ENCODE results near the gene PACS2.
"Not testable (repeated sequence)": the region's sequence is repeated elsewhere in the genome, so short reads cannot be mapped to it uniquely, and the experiment has no call there.

PACS2 gene

DNA sequence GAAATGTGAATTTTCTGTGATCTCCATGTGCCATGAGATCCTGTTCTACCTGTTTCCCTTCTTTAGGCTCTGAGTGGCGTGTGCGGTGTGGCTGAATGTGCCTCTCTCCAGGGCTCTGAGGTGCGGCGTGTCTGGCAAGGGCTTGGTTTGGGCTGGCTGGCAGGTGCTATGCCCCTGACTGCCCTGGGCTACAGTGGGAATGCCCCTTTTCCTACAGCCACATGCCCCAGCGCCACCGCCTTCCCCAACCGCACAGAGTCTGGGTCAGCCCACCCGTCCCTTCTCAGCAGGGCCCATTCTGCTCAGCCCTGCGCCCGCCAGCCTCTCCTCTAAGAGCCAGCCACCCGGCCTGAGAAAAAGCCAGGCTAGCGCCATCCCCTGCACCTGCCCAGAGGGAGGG, 41.5 kb upstream of the PACS2 start:
- no peak overlapping the region for H3K4me3 ChIP-seq (replicated peaks in 1 of 2; ENCODE audit: low read depth in 2 of 2, low read length in 2 of 2)
- DNase-seq (ENCODE audit: low read depth in 2 of 2), result no peak
- no peak for TF ChIP-seq CTCF (IDR thresholded peaks at IDR 0.05; ENCODE audit: low read depth, low read length)

- TF ChIP-seq CTCF (IDR thresholded peaks at IDR 0.05; ENCODE audit: low read depth, low read length), result no peak
- H3K4me3 ChIP-seq (replicated peaks in 1 of 2; ENCODE audit: low read depth in 2 of 2, low read length in 2 of 2), result no peak overlapping the region
- no peak for DNase-seq (ENCODE audit: low read depth in 2 of 2)
These were observed 39.9 kb upstream of the PACS2 start for GRCh38 chr14:105274637-105275036.

GRCh38 chr14:105275267-105275946, 39.1 kb upstream of the PACS2 start:
- no peak overlapping the region for H3K4me3 ChIP-seq (replicated peaks in 1 of 2; ENCODE audit: low read depth in 2 of 2, low read length in 2 of 2)

GRCh38 chr14:105277448-105277847, 37.1 kb upstream of the PACS2 start:
- DNase-seq (ENCODE audit: low read depth in 2 of 2); H3K4me3 ChIP-seq (replicated peaks in 1 of 2; ENCODE audit: low read depth in 2 of 2, low read length in 2 of 2): not testable (repeated sequence)

More at GRCh38 chr14:105275267-105275946, 39.1 kb upstream of the PACS2 start:
- DNase-seq (ENCODE audit: low read depth in 2 of 2), result peak; percentile 77 to 85
- TF ChIP-seq CTCF (IDR thresholded peaks at IDR 0.05; ENCODE audit: low read depth, low read length), result no peak

DNA sequence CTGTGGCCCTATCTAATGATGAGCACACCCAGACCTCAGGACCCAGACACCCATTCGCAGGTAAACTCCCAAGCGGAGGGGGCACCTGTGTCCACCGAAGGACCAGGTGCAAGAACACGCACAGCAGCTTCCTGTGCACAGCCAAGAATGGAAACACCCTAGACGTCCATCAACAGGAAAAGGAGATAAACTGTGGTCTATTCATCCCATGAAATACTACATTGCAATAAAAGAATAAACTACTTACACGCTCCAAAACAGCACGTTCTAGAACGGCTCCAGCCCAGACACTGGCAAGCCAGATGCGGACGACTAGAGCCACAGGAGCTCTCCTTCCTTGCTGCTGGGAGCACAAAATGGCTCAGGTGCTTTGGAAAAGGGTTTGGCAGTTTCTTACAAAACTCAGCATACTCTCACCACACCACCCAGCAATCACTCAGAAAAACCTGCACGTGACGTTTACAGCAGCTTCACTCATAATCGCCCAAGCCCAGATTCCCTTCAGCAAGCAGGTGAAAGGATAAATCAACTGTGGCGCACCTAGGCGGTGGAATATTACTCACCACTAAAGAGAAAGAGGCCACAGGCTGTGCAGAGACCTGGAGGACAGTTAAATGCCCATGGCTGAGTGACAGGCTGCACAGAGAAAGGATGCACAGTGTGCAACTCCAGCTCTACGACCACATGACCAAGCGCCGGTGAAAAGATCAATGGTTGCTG, 34.7 kb upstream of the PACS2 start:
- no peak for TF ChIP-seq CTCF (IDR thresholded peaks at IDR 0.05; ENCODE audit: low read depth, low read length)
- H3K4me3 ChIP-seq (replicated peaks in 1 of 2; ENCODE audit: low read depth in 2 of 2, low read length in 2 of 2), result no peak overlapping the region
- DNase-seq (ENCODE audit: low read depth in 2 of 2), result no peak

DNA sequence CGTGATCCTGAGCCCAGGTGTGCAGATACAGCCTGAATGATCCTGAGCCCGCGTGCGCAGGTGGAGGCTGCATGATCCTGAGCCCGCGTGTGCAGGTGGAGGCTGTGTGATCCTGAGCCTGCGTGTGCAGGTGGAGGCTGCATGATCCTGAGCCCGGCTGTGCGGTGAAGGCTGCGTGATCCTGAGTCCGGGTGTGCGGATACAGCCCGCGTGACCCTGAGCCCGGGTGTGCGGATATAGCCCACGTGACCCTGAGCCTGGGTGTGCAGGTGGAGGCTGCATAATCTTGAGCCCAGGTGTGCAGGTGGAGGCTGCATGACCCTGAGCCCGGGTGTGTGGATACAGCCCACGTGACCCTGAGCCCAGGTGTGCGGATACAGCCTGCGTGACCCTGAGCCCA, 34.0 kb upstream of the PACS2 start:
- H3K4me3 ChIP-seq (replicated peaks in 1 of 2; ENCODE audit: low read depth in 2 of 2, low read length in 2 of 2), result no peak overlapping the region
- TF ChIP-seq CTCF (IDR thresholded peaks at IDR 0.05; ENCODE audit: low read depth, low read length), result no peak
- DNase-seq (ENCODE audit: low read depth in 2 of 2), result no peak

DNA sequence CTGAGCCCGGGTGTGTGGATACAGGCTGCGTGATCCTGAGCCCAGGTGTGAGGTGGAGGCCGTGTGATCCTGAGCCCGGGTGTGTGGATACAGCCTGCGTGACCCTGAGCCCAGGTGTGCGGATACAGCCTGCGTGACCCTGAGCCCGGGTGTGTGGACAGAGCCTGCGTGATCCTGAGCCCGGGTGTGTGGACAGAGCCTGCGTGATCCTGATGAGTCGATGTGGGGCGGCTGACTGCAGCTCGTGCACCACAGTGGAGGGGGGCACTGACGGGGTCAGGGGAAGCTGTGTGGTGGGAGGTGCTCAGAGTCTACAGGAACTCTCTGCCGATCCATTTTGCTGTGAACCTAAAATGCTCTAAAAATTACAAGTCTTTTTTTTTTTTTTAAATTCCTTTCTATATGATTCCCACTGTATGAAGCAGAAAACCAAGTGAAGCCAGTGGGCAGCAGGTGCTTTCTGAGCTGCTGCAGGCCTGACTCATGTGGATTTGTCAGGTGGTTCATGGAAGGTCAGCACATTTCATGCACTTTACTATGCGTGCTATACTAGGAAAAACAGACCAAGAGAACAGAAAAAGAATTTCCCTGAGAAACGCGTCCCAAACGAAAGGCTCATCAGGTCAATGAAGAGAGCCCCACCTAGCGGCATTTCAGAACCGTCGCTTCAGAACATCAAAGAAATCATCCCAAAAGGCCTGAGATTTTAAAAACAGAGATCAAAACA, 33.0 kb upstream of the PACS2 start:
- H3K4me3 ChIP-seq (replicated peaks in 1 of 2; ENCODE audit: low read depth in 2 of 2, low read length in 2 of 2), result no peak overlapping the region
- TF ChIP-seq CTCF (IDR thresholded peaks at IDR 0.05; ENCODE audit: low read depth, low read length), result peak; percentile 70
- peak; percentile 76 to 80 for DNase-seq (ENCODE audit: low read depth in 2 of 2)
